ENCODE data around the gene DNAH7. TPM values are rescaled to one million over a fixed set of nuclear protein-coding genes. Genes with fewer than 3 reads are reported as not detected.
"Not testable (repeated sequence)": the region's sequence is repeated elsewhere in the genome, so short reads cannot be mapped to it uniquely, and the experiment has no call there.

DNAH7 gene
- total RNA-seq, 2 experiments from 2014 or later = not detected

DNA sequence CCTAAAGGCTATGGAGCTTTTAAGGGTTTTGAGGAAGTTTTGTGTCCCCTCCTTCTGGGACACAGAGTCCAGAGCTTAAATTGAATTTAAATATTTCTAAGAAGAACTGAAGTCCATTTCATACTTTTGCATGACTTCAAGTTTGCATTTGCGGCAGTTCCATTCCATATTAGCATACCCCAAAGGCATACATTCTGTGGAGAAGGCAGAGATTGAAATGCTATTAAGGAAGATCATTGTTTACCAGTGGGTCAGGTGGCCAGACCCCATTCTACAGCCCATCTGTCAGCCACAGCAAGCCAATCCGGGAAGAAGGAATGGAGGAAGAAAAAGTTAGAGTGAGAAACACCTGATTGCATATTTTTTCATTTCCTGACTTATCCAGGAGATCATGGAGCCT, 75.0 kb downstream of the DNAH7 start:
- POLR2A ChIA-PET = no interaction called here
- H3K27ac Mint-ChIP-seq = no peak overlapping the region
- H3K27me3 Mint-ChIP-seq = no peaks in the 10 kb centered on the region
- H3K36me3 Mint-ChIP-seq = no peaks in the 10 kb centered on the region
- H3K4me1 Mint-ChIP-seq = peaks cover 8% of the 10 kb centered on the region
- no peak for DNase-seq
- no peak for ATAC-seq (ENCODE audit: low read depth)
- no peaks in the 10 kb centered on the region for H3K9me3 Mint-ChIP-seq
- H3K4me3 Mint-ChIP-seq = no peak overlapping the region

DNA sequence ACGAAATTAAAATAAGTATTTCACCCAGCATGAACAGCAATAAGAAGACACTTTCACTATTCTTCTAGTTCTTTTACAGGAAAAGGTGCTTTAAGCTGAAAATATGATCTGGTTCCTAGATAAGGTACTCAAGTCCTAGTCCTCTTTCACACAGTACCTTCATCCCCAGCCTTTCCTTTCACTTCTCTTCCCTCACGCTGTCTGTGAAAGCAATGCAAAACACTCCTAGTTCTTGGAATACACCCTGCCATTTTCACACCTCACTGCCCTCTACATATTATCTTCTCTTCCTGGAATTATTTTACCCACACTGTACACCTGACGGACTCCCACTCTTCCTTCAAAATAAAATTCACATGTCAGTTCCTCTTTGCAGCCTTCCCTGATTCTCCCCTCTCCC, 82.9 kb downstream of the DNAH7 start:
- H3K4me3 Mint-ChIP-seq = peak overlapping the region; percentile 0
- peaks cover 2% of the 10 kb centered on the region for H3K9me3 Mint-ChIP-seq
- POLR2A ChIA-PET = no interaction called here
- H3K27ac Mint-ChIP-seq = no peak overlapping the region
- peaks cover 2% of the 10 kb centered on the region for H3K27me3 Mint-ChIP-seq
- no peak for DNase-seq
- H3K4me1 Mint-ChIP-seq = no peaks in the 10 kb centered on the region
- no peak for ATAC-seq (ENCODE audit: low read depth)
- H3K36me3 Mint-ChIP-seq = no peaks in the 10 kb centered on the region

DNA sequence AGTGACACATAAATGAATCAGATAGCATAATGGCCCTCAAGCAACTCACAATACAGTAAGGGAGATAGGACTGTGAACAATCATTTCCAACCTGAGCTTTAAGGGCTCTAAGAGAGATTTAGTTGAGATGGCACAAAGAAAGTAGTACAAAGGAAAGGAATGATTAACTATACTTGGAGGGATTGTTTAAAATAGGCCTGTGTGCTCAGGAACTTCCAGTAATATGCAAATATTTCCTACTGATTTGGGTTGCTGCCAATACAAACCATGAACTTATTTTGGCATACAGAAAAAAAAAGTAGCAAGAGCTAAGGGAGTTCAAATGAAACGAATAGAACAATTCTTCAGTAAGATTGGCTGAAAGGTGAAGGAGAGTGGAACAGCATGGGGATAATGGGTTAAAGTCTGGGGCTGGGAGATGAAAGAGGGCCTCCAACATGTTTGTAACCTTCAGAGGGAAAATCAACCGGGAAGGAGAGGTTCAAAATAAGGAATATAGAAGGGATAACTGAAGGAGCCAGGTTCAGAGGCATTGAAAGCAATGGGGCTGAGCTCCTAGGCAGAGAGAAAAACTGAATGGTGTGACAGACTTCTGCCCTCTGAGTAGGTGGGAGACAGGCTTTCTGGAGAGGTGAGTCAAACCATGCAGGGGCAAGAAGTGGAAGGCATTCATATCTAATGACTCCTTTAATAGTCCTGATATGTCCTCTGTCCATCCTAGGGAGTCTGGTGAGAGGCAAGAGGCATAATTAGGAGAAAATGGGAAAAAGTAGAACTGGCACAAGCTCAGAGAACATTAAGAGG, 83.5 kb downstream of the DNAH7 start:
- no peak overlapping the region for H3K4me3 Mint-ChIP-seq
- peaks cover 2% of the 10 kb centered on the region for H3K27me3 Mint-ChIP-seq
- peaks cover 4% of the 10 kb centered on the region for H3K9me3 Mint-ChIP-seq
- DNase-seq = no peak
- no peak overlapping the region for H3K27ac Mint-ChIP-seq
- H3K36me3 Mint-ChIP-seq = no peaks in the 10 kb centered on the region
- no peaks in the 10 kb centered on the region for H3K4me1 Mint-ChIP-seq
- ATAC-seq (ENCODE audit: low read depth) = no peak
- POLR2A ChIA-PET = no interaction called here

- no peaks in the 10 kb centered on the region for H3K4me1 Mint-ChIP-seq
- no peak overlapping the region for H3K4me3 Mint-ChIP-seq
- no peaks in the 10 kb centered on the region for H3K9me3 Mint-ChIP-seq
- peaks cover 3% of the 10 kb centered on the region for H3K27me3 Mint-ChIP-seq
- no peak overlapping the region for H3K27ac Mint-ChIP-seq
- POLR2A ChIA-PET = no interaction called here
- DNase-seq (no peak), ATAC-seq (ENCODE audit: low read depth) (no peak)
- H3K36me3 Mint-ChIP-seq = no peaks in the 10 kb centered on the region
Observed at GRCh38 chr2:195967336-195967735, 101.3 kb downstream of the DNAH7 start.

DNA sequence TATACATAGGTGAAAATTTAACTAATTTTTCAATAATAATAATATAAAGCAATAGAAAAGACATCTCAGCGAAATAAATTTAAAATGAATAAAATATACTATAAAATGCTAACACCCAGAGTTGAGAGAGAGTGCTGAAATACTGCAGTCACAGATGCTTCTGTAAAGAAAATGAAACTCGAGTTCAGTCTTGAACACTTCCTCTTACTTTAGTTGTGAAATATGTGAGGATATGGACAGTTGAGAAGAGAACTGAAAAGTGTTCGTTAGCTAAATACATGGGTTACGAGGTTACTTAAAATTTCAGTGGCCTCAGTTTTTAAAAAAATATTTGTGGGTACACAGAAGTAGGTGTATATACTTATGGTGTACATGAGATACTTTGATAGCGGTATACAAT, 106.8 kb downstream of the DNAH7 start:
- Mint-ChIP-seq H3K4me3 (no peak overlapping the region), H3K9me3 (no peaks in the 10 kb centered on the region), H3K27ac (no peak overlapping the region), H3K4me1 (no peaks in the 10 kb centered on the region), H3K36me3 (no peaks in the 10 kb centered on the region), H3K27me3 (peaks cover 5% of the 10 kb centered on the region)
- ATAC-seq (ENCODE audit: low read depth) (no peak), DNase-seq (no peak)
- POLR2A ChIA-PET = no interaction called here

- no peaks in the 10 kb centered on the region for H3K36me3 Mint-ChIP-seq
- ATAC-seq (ENCODE audit: low read depth) = no peak
Observed at GRCh38 chr2:195959341-195959740, 109.3 kb downstream of the DNAH7 start.

GRCh38 chr2:195956725-195957124, 111.9 kb downstream of the DNAH7 start:
- peaks cover 8% of the 10 kb centered on the region for H3K9me3 Mint-ChIP-seq
- no peak overlapping the region for H3K27ac Mint-ChIP-seq
- no peak for DNase-seq
- H3K4me1 Mint-ChIP-seq = no peaks in the 10 kb centered on the region
- POLR2A ChIA-PET = no interaction called here
- no peaks in the 10 kb centered on the region for H3K36me3 Mint-ChIP-seq
- ATAC-seq (ENCODE audit: low read depth) = no peak
- no peak overlapping the region for H3K4me3 Mint-ChIP-seq
- peaks cover 2% of the 10 kb centered on the region for H3K27me3 Mint-ChIP-seq

More at GRCh38 chr2:195959341-195959740, 109.3 kb downstream of the DNAH7 start:
- peaks cover 3% of the 10 kb centered on the region for H3K9me3 Mint-ChIP-seq
- H3K27me3 Mint-ChIP-seq = peaks cover 5% of the 10 kb centered on the region
- H3K27ac Mint-ChIP-seq = no peak overlapping the region
- no peak overlapping the region for H3K4me3 Mint-ChIP-seq
- no peak for DNase-seq
- POLR2A ChIA-PET = no interaction called here
- no peaks in the 10 kb centered on the region for H3K4me1 Mint-ChIP-seq

DNA sequence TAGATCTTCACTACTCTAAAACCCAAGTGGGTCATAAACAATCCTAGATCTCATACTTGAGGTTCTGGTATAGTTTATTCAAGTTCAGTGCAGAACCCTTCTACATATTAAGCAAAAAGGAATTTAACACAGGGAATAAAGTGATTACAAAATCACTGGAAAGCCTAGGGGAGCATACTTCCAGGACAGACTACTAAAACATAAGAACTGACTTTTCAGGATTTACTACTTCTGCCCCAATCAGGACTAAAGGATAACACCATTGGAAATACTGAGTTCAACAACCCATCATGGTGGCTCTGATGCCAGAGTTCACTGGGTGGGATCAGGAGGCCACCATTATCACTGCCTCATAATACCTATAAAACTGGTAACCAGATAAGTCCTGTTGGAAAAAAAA, 123.6 kb downstream of the DNAH7 start:
- POLR2A ChIA-PET = no interaction called here
- Mint-ChIP-seq H3K4me3 (no peak overlapping the region), H3K27ac (no peak overlapping the region), H3K9me3 (peaks cover 3% of the 10 kb centered on the region), H3K27me3 (no peaks in the 10 kb centered on the region), H3K4me1 (no peaks in the 10 kb centered on the region), H3K36me3 (no peaks in the 10 kb centered on the region)
- ATAC-seq (ENCODE audit: low read depth) (no peak), DNase-seq (no peak)

- no peaks in the 10 kb centered on the region for H3K36me3 Mint-ChIP-seq
- POLR2A ChIA-PET = no interaction called here
- H3K4me3 Mint-ChIP-seq = no peak overlapping the region
- H3K4me1 Mint-ChIP-seq = no peaks in the 10 kb centered on the region
- ATAC-seq (ENCODE audit: low read depth) (no peak), DNase-seq (no peak)
- no peaks in the 10 kb centered on the region for H3K9me3 Mint-ChIP-seq
- peaks cover 2% of the 10 kb centered on the region for H3K27me3 Mint-ChIP-seq
- no peak overlapping the region for H3K27ac Mint-ChIP-seq
Observed at GRCh38 chr2:195937176-195937575, 131.5 kb downstream of the DNAH7 start.

DNA sequence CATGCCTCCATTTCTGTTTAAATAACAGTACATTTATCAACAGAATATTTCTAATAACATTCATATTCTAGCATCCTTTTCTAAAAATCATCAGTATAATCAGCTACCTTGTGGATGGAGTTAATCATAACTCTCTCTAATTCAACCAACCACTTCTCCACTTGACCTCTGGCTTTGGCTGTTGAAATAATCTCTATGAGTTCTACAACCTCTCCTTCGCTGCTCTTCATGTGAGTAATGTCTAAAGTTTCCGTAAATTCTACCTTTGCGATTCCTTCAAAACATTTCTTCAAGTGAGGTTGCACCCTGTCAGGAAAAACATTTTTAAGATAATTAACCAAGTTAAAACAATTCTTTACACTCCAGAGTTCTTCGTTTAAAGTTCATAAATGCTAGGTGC, 134.2 kb downstream of the DNAH7 start:
- no peaks in the 10 kb centered on the region for H3K4me1 Mint-ChIP-seq
- H3K9me3 Mint-ChIP-seq = no peaks in the 10 kb centered on the region
- peaks cover 4% of the 10 kb centered on the region for H3K27me3 Mint-ChIP-seq
- POLR2A ChIA-PET = no interaction called here
- H3K4me3 Mint-ChIP-seq = no peak overlapping the region
- ATAC-seq (ENCODE audit: low read depth) (no peak), DNase-seq (no peak)
- H3K36me3 Mint-ChIP-seq = no peaks in the 10 kb centered on the region
- no peak overlapping the region for H3K27ac Mint-ChIP-seq

- no peak overlapping the region for H3K27ac Mint-ChIP-seq
Observed at GRCh38 chr2:195929531-195929930, 139.1 kb downstream of the DNAH7 start.

DNA sequence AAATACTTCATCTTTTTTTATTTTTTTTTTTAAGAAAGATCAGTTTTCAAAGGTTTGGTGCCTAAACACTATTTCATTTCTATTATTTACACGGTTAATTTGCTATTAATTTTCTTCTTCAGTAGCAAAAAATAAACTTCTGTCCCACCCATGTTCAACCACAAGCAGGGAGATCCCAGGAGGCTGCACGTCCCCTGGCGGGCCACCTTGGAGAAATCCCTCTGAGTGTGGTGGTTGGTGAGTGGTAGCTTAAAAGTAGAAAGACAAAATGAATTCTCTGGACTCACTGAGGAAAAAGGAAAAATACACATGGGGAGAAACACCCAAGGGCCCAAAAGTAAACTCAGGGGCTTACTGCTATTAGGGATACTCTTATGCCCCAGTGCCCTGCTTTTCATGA, 143.5 kb downstream of the DNAH7 start:
- ATAC-seq (ENCODE audit: low read depth) = no peak
- POLR2A ChIA-PET = no interaction called here

More at GRCh38 chr2:195929531-195929930, 139.1 kb downstream of the DNAH7 start:
- H3K4me1 Mint-ChIP-seq = no peaks in the 10 kb centered on the region
- peaks cover 3% of the 10 kb centered on the region for H3K27me3 Mint-ChIP-seq
- no peaks in the 10 kb centered on the region for H3K36me3 Mint-ChIP-seq
- ATAC-seq (ENCODE audit: low read depth) (no peak), DNase-seq (no peak)
- no peak overlapping the region for H3K4me3 Mint-ChIP-seq
- H3K9me3 Mint-ChIP-seq = no peaks in the 10 kb centered on the region
- POLR2A ChIA-PET = no interaction called here

GRCh38 chr2:195923889-195924288, 144.7 kb downstream of the DNAH7 start:
- H3K4me3 Mint-ChIP-seq = no peak overlapping the region
- H3K4me1 Mint-ChIP-seq = no peaks in the 10 kb centered on the region
- peaks cover 2% of the 10 kb centered on the region for H3K9me3 Mint-ChIP-seq
- POLR2A ChIA-PET = no interaction called here
- H3K27ac Mint-ChIP-seq = no peak overlapping the region
- no peak for DNase-seq
- no peak for ATAC-seq (ENCODE audit: low read depth)
- peaks cover 5% of the 10 kb centered on the region for H3K27me3 Mint-ChIP-seq
- no peaks in the 10 kb centered on the region for H3K36me3 Mint-ChIP-seq

More for the DNA sequence above, 143.5 kb downstream of the DNAH7 start:
- peaks cover 4% of the 10 kb centered on the region for H3K27me3 Mint-ChIP-seq
- DNase-seq = no peak
- H3K4me3 Mint-ChIP-seq = no peak overlapping the region
- H3K9me3 Mint-ChIP-seq = peaks cover 2% of the 10 kb centered on the region
- no peak overlapping the region for H3K27ac Mint-ChIP-seq
- no peaks in the 10 kb centered on the region for H3K4me1 Mint-ChIP-seq
- no peaks in the 10 kb centered on the region for H3K36me3 Mint-ChIP-seq

DNA sequence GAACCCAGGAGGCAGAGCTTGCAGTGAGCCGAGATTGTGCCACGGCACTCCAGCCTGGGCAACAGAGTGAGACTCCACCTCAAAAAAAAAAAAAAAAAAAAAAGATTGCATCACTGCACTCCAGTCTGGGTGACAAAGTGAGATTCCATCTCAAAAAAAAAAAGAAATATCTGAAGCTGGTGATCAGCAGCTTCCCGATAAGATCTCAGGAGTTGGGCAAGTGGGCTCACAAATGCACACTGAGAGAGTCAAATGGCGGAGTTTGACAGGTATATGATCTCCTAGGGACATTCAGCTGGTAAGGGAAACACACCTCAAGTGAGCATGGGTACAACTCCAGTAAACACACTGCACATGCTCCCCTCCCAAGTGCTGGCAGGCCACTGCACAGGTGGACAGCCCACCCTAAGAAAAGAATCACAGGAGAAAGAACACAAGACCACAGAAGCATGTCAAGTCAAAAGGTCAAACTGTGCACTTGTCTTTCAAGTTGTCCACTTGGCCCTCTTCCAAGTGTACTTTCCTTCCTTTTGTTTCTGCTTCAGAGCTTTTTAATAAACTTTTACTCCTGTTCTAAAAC, 151.5 kb downstream of the DNAH7 start:
- POLR2A ChIA-PET; DNase-seq; ATAC-seq (ENCODE audit: low read depth); H3K36me3 Mint-ChIP-seq; H3K9me3 Mint-ChIP-seq; H3K4me1 Mint-ChIP-seq; H3K4me3 Mint-ChIP-seq; H3K27me3 Mint-ChIP-seq; H3K27ac Mint-ChIP-seq: not testable (repeated sequence)
